Measurements from ENCODE around the gene ADRM1.

DNA sequence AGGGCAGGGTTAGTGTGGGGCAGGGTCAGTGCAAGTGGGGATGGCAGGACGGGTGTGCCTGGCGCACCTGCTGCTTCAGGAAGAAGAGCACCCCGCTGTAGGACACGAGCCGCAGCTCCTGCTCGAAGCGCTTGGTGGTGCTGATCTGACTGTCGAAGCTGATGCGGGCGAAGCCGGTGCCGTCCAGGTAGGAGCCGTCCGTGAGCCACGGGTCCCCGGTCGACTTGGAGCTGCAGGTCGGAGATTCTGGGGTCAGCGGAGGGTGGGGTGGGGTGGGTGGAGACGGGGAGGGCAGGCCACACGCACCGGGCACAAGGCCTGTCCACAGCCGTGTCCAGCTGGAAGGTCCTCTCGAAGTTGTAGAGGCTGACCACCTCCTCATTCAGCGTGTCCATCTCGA, 10.2 kb downstream of the ADRM1 start:
- no peak for TF ChIP-seq CTCF (IDR thresholded peaks at IDR 0.05)
- no peak for TF ChIP-seq EP300 (IDR thresholded peaks at IDR 0.05)

All from sigmoid colon (tissue), 4 donors.